ENCODE results near the gene TP63.

The TP63 gene

DNA sequence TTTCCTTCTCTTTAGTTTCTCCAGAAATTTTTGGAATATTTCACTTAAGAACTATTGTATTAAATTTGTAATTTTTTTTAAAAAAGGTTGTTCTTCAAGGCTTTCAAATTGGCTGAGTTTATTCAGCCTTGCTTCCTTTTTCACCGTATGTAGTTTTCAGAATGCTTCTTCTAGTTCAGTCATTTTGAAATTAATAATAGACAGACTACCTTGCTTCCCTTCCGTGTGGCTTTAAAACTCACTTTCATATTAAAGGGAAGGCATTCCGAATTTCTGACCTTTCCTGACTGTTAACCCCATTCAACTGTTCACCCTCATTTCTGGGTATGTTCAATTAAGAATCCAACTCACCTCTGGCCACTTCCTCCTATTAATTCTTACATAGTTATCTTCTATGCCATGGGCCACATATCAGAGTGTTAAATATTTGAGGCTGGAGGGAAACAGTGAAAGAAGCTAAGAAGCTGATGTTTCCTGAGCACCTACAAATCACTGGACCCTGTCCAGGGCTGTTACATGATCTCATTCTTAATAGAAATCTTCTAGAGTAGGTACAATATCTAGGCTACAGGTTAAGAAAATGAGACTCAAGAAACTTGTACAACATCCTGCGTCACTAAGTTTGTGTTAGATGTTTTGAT, 252.0 kb downstream of the TP63 start:
- no peak for DNase-seq

DNA sequence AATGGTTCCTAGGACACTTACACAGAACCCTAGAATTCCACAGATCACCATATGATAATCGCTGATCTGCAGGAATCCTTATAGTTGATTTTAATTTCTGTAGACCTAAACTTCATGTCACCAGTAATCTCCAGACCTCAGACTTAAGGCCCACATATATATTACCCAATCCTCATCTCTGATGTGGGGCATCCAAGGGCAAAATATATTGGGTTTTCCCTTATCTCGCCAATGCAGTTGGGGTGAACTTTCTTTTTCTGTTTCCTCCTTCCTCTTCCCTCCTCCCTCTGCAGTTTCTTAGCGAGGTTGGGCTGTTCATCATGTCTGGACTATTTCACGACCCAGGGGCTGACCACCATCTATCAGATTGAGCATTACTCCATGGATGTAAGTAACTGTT, 259.3 kb downstream of the TP63 start:
- DNase-seq = no peak

DNA sequence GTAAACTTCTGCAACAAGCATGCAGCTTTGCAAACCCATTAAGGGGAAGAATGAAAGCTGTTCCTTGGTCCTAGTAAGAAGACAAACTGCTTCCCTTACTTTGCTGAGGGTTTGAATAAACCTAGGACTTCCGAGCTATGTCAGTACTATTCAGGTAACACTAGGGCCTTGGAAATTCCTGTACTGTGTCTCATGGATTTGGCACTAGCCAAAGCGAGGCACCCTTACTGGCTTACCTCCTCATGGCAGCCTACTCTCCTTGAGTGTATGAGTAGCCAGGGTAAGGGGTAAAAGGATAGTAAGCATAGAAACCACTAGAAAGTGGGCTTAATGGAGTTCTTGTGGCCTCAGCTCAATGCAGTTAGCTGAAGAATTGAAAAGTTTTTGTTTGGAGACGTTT, 265.3 kb downstream of the TP63 start:
- no peak for DNase-seq

DNA sequence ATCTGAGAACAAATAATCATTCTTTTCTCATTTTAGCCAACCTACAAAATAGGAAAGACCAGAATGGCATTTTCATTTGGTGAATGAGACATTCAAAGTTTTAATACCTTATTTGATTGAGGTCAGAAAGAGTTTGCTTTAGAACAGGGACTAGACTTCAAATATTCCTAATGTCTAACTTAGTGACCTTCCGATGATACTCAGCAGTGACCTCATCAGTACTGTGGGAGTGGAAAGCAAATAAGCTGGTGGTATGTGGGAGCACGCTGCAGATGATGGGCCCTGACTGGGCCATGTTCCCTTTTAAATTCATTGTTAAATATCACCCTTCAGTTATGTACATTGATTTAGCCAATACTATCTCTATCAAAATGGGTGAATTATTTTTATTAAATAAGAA, 266.2 kb downstream of the TP63 start:
- no peak for DNase-seq

DNA sequence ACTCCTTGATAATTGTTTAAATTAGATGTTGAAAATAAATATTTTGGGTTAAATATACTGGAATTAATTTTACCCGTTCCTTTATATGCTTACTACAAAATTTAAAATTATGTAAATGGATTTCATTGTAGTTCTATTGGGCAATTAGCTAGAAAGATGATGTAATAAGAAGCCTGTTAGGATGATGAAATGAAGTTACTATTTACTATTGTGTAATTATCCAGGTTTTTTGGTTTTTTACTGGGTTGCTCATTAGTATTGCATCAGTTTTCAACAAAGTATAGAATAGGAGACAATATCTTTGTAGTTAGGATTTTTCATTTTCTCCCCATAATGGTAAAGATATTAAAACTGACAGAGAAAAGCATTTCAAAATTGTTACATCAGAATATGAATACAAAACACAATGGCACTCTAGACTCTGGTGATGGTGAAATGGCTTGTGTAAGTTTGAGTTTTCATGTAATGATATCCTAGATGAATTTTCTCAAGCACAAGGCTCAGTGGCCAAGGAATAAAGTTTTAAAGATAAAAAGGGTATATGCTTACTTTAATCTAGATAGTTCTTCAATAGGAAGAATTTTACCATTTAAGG, 267.5 kb downstream of the TP63 start:
- DNase-seq = no peak

DNA sequence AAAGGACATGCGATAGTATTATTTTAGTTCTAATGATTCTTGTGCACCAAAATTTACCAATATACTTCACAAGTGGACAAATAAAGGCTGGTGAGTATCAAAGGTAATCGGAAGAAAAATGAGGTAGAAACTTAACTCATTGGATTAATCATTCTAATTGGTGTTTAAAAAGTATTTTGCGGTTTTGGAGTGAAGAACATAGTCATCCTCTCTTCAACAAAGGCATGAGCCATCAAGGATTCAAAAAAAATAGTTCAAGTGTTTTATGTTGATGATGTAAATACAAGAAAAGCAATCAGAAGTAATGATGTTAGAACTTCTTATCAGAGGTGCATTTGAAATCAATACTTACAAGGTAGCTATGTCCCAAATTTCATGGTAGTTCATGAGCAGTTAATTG, 268.0 kb downstream of the TP63 start:
- no peak for DNase-seq

DNA sequence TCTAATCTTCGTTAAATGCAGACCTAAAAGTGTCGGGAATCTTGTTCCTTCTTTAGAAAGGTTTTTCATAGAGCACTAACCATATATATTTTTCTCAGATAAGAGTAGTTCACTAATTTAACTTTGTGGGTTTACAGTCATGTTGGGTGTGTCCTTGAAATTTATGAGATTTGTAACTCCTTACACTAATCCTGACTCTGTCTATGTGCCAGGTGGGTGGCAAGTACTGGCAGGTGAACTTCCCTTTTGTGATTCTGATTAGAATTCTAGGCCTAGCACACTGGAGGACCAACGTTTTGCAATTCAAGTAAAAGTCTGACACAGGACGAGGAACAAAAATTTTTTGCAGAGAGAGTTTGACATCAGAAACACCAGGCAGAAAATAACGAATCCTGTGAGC, 269.4 kb downstream of the TP63 start:
- no peak for DNase-seq

DNA sequence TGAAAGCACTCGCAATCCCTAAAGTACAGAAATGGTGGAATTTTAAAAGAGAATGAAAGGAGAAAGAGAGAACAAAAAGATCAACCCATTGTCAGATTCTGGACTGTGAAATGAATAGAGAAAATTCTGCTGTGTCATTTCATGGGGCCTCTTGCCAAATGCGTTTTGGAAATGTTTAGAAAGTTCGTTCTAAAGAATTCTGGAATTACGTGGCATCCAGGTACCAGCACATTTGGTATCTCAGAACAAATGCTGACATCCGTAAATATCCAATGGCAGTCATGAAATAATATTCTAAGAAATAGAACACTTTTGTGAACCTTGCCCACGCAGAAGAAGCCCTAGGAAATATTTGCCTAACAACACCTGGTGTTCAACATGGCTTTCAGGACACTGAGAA, 270.3 kb downstream of the TP63 start:
- no peak for DNase-seq

DNA sequence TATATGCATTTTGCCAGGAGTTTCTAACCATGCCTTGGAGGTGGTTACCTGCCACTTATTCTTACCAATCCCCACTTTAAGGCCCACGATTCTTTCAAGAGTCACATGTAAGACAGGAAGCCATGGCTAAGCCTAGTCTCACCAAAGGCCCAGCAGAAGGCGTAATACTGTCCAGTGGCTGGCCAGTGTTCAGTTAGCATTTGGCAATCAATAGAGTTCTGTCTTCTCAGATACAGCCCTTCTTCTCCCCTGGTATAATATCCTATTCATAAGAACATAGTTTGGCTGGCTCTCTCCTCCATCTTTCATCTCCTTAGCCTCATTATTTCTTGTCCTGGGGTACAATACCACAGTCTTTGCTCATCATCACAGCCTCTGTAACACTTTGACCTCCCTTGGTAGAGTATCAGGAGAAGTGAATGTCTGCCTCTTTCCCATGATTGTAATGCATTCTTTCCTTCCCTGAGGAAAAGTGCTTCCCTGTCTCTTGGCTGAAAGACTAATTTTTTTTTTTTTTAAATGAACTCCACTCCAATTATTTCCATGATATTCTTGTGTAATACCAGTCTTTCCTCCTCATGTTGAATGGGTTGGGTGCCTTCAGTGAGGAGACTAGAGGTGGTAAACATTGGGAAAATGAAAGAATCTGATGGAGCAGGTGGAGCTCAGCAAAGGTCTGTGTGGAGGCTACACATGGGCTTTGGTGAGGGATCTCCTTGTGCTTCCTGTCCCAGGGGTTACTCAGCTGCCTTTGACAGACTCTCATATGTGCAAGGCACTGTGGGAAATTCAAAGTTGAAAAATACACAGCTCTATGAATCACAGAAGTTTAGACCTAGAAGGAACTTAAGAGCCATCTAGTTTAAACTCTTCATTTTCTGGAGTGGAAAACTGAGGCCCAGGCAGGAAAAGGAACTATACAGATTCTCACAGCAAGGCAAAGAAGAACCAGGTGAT, 271.3 kb downstream of the TP63 start:
- no peak for DNase-seq

DNA sequence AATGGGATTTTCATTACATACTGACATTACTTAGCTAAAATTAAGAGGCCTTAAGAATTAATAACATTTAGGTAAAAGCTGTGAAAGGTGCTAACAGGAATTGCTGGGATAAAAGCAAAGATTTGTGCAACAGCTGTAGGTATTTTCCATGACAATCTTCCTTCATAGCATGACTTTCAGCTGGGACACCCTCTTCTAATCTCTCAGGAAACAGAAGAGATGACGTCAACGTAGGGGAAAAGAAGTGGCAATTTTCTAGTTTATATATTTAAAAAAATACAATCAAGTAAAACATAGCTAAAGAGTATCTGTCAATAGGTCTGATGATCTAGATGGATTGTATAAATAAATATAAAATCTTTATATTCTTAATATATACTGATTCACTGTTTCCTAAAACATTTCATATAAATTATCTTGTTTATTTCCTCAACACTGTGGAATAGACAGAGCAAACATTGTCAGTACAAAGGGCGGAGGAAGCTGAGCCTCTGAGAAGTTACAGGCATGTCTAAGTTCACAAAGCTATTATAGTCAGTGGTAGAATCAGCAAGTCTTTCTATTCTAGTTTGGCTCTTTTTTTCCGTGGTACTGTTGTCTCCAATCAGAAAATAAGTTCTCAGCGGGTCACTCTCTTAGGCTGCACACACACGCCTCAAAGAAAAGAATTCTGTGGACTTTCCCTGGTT, 272.5 kb downstream of the TP63 start:
- no peak for DNase-seq

DNA sequence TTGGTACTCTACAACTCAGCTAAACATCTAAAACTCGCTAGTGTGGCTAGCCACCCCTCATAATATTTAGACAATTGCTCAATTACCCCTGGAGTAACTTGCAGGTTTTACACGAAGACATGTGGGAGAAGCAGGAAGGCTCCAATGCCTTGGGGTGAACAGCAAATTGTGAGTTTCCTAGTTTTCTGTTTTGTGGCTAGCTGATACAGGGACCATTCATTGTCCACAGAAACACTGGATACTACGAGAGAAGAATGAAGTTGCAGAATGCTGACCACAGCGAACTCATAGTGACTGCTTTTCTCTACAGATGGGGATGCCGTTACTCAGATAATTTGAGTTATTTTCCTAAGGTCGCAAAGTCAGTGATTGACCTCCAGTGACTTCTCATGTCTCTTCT, 276.6 kb downstream of the TP63 start:
- no peak for DNase-seq

DNA sequence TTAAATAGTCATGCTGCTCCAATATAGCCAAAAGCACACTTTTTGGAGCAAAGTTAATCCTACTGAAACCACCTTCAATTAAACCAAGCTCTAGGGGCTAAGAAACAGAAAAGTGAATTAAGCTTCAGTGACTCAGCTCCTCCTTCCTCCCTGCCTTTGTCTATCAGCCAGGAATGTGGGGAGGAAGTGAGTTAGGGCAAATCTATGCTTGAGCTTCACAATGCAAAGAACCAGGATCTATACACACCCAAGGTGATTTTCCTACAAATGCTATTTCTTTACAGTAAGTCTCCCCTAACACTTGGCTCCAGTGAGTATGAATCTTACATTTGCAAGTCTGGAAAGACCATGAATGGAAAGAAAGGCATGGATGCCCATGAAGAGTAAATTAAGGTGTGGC, 277.5 kb downstream of the TP63 start:
- DNase-seq = no peak

DNA sequence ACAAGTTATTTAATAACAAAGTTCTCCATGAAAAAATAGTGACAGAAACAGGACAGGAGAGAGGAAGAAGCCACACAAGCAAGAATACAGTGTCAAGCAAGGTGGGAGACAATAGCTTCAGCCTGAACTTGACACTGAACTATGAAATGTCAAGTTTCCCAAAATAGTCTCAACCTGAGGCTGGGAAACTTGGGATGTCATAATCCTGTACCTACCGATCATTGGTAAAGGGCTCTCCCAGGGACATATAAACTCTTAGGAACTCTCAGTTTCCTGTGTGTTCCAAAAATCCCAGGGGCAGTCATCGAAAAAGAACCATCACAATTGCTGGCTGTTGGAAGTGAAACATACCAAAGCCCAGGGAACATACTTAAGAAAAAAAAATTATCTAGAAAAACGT, 277.9 kb downstream of the TP63 start:
- no peak for DNase-seq

DNA sequence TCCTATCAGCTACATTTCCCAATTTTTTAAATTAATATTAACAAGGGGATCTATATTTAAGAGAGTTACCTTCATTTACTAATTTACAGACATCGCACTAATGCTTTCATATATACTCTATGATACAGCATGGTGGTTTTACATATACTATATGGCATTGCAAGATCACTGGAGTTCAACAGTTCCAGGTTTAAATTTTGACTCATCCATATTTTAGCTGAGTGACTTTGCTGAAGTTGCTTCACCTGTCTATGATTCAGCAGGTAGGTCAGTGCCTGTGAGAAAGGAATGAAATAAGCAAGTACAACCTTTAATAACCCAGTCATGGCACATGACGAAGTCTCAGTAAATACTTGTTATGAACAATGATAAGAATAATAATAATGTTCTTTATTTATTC, 278.4 kb downstream of the TP63 start:
- no peak for DNase-seq

DNA sequence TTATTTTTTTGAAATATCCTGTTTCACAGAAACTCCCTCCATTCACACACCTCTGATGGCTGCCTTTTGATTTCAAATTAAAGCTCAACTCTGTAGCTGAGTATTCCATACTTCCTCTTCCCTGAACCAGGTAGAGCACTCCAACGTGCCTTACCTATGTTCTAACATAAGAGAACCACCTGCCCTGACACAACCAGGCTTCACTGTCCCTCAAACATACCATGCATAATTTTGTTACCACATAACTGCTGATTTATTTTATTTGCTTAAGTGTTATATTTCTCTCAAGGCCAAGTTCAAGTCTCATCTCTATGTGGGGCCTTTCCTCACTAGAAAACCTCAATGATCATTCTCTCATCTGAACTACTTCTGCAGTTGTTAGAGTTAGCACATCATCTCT, 279.8 kb downstream of the TP63 start:
- DNase-seq = no peak

DNA sequence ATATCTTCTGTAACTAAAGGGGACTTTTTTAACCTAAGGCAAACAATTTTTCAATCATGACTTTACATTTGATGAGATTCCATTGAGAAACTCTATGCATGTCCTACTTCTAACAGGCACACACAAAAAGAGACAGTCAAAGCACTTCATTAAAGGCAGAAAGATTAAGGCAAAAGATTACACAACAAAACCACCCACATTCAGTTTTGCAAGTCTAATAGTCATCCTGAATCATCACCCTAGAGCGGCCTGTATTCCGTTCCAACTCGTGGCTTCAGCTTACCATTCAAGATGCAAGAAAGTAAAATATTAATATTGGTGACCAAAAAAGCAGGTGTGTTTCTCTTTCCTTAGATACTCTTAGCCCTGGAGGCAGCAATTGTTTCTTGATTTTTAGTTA, 283.6 kb downstream of the TP63 start:
- DNase-seq = no peak

DNA sequence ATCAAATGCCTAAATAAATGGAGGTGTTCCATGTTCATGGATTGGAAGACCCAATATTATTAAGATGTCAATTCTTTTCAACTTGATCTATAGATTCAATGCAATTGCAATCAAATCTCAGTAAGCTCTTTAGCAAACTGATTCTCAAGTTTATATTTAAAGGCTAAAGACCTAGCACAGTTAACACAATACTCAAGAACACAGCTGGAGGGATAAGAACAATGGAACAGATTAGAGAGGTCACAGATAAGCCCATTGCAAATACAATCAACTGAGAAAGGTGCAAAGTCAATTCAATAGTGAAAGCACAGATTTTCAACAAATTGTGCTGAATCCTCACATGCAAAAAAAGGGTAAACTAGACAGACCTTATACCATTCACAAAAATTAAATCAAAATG, 290.6 kb downstream of the TP63 start:
- DNase-seq = no peak

DNA sequence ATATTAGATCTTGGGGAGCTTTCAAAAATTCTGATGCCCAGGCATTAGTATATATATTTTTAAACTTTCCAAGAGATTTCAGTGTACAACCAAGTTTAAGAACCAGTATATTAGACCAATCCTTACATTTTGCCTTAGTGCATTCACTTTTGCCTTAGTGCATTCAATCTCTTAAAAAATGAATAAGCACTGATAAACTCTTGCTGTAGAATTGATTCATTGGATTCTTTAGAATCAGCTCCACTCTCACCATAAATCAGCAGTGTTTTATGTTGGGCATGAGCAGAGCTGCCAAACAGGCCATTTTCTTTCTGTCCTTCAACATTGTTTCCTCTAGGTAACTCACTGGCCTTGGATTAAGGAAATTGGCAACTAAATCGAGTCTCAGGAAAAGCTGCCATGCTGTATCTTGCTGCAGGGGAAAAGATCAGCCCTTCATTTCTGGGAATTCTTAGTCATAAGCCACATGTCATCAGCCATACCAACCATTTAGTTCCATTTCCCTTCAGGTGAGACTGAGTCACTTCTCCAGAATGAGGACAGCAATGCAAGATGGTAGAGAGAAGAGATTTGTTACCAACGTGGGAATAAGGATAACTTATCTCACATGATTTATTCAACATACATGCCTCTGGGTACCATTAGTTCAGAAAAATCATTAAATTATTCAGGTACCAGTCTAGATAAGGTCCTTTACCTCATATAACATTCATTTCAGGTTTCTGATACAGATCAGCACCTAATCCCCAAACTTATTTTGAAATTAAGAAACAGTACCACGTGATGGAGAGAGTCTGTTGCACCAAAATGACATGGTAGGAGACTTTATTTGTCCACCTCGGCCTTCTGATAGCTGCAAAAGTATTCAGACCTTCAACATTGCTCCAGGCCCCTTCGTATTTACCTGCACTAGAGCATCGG, 297.0 kb downstream of the TP63 start:
- DNase-seq = no peak

DNA sequence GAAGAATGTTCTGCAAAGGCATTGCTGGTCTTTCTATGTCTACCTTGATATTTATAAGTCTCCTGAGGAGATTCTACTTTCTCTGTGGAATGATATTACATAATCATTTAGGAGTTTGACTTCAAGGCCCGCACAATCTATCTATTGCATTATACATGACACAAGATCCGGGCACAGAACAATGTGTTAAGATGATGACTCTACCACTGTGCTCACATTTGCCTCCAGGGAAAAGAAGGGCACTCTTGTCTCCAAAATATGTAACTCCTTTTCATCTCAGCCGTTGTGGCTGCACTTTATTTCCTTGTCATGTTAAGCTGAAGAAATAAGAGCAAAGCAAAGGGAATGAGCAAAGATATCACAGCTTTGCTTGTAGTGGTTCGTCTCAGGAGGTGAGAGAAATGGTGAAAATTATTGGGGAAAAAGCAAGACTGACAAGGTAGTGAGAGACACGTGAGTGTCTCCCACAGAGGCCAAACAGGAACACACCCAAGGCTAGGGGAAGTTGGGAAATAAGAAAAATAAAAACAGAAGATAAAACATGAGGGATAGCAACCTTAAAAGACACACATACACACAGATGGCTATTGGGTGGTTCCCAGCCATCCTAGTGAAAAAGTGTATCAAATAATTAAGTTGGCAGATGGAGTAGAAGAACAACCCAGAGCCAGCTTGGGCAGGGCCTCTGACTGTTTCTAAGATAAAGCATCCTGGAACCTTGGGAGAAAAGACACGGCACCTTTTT, 305.2 kb downstream of the TP63 start:
- DNase-seq = no peak

DNA sequence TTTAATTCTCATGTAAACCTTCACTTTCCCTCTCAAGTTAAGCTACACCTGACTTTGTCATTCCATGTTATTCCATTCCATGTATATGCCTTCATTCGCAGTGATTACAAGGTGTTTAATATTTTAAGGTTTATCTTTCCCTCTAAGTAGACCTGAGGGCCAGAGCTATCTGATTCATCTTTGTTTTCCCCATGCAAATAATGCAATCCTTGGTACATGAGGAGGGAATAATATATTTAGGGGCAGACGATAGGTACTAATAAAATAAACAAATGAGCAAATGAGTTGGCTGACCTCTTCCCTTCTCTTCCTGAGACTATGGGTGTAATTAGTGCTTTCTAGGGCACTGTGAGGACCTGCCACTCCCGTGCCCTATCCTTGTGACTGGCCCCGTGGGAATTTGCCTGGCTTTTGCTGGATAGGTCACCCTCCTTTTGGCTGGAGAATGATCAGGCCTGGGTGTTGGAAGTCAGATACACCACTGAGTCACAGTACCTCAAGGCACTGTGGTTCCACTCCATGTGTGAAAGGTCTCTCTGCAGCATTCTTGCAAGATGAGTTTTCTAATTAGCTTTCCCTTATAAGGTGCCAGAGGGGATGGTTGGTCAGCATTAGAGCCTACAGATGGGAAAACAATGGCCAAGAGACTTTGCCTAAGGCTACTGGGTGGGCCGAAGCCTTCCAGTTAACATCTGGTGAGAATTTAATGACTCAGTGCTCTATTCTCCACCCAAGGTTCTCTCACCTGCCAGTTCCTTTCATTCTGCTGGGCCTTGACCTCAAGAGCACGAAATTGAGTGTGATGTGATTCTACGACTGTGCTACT, 306.3 kb downstream of the TP63 start:
- DNase-seq = no peak

DNA sequence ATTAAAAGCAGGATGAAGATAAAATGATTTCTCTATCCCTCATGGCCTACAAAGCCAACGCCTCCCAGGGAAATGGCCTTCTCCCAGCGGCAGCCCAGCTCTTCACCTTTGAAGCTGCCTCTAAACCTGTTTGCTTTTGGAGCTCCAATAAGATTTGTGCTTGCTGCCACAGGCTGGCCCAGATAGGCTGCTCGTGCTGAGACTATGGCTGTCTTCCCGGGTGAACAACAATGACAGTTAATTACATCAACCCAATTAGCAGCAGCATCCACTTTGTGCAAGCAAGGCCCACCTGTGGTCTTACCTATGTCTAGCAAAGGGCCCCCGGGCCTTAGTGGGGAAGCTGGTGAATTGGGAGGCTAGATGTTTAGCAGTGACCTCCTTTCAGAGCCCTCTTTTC, 309.9 kb downstream of the TP63 start:
- no peak for DNase-seq
